Neuronal stem cell (in vitro differentiated cells): ENCODE results near the gene SP140L.

Experiments
- DNase-seq: peaks from one replicate; pipeline ENCODE4 v3.0.0-alpha.2; 2013; ENCODE audit warnings: low spot score
- H2AFZ ChIP-seq: one replicate; pipeline ENCODE4 v1.6.1; 2013; ENCODE audit warnings: mild to moderate bottlenecking, low read length, inconsistent platforms
- H2AK5ac ChIP-seq: 2 replicates; pipeline ENCODE4 v1.6.1; 2013; ENCODE audit warnings: low read depth, mild to moderate bottlenecking, inconsistent platforms, low read length, moderate library complexity, mixed read lengths
- H2BK120ac ChIP-seq: 2 replicates; pipeline ENCODE4 v1.6.1; 2013; ENCODE audit warnings: low read depth, mild to moderate bottlenecking, inconsistent platforms, low read length, moderate library complexity, mixed read lengths
- H2BK12ac ChIP-seq: one replicate; pipeline ENCODE4 v1.6.1; 2013; ENCODE audit warnings: low read length, inconsistent platforms
- H2BK15ac ChIP-seq: 2 replicates; pipeline ENCODE4 v1.6.1; 2013; ENCODE audit warnings: mild to moderate bottlenecking, low read length, inconsistent platforms, mixed read lengths
- H2BK5ac ChIP-seq: one replicate; pipeline ENCODE4 v1.6.1; 2013; ENCODE audit warnings: inconsistent platforms, mild to moderate bottlenecking, low read length, moderate library complexity
- H3K14ac ChIP-seq: one replicate; pipeline ENCODE4 v1.6.1; 2013; ENCODE audit warnings: low read length, inconsistent platforms
- H3K18ac ChIP-seq: 2 replicates; pipeline ENCODE4 v1.6.1; 2013; ENCODE audit warnings: low read length, inconsistent platforms
- H3K23ac ChIP-seq: 2 replicates; pipeline ENCODE4 v1.6.1; 2013; ENCODE audit warnings: low read depth, mild to moderate bottlenecking, mixed read lengths, low read length, inconsistent platforms; ENCODE audit not compliant: poor library complexity
- H3K27ac ChIP-seq: replicated peaks from 3 replicates; pipeline ENCODE4 v1.5.1; 2013; ENCODE audit warnings: low read length, inconsistent platforms
- H3K27me3 ChIP-seq, 3 experiments: 2 replicates each; pipeline ENCODE4 v1.6.1; 2013; ENCODE audit warnings: low read length in 3 of 3, mild to moderate bottlenecking in 2 of 3, inconsistent platforms in 1 of 3, low read depth in 1 of 3, mixed read lengths in 1 of 3, moderate library complexity in 1 of 3; ENCODE audit not compliant: control insufficient read depth in 3 of 3, insufficient read depth in 3 of 3
- H3K36me3 ChIP-seq, 2 donors: replicated peaks in 1 of 2; 2 replicates each; pipeline ENCODE4 v1.6.1; 2013; ENCODE audit warnings: low read length in 2 of 2; ENCODE audit not compliant: control insufficient read depth in 2 of 2, insufficient read depth in 2 of 2
- H3K4ac ChIP-seq: 2 replicates; pipeline ENCODE4 v1.6.1; 2013; ENCODE audit warnings: inconsistent platforms, mild to moderate bottlenecking, low read length, moderate library complexity
- H3K4me1 ChIP-seq, 2 donors: 1 replicate in 1 of 2; 2 replicates in 1 of 2; pipeline ENCODE4 v1.6.1; 2013; ENCODE audit warnings: low read length in 2 of 2, low read depth in 1 of 2; ENCODE audit not compliant: control insufficient read depth in 2 of 2, insufficient read depth in 1 of 2
- H3K4me2 ChIP-seq: one replicate; pipeline ENCODE4 v1.6.1; 2013; ENCODE audit warnings: mild to moderate bottlenecking, low read length, inconsistent platforms; ENCODE audit not compliant: insufficient read depth, poor library complexity, severe bottlenecking
- H3K4me3 ChIP-seq, 2 donors: 2 replicates each; pipeline ENCODE4 v1.5.1; 2013; ENCODE audit warnings: low read length in 2 of 2, mild to moderate bottlenecking in 2 of 2, inconsistent platforms in 1 of 2, moderate library complexity in 1 of 2
- H3K79me1 ChIP-seq: one replicate; pipeline ENCODE4 v1.6.1; 2013; ENCODE audit warnings: low read depth, mild to moderate bottlenecking, inconsistent platforms, low read length, moderate library complexity
- H3K9ac ChIP-seq: one replicate; pipeline ENCODE4 v1.6.1; 2013; ENCODE audit warnings: mild to moderate bottlenecking, low read depth, low read length, inconsistent platforms; ENCODE audit not compliant: poor library complexity
- H3K9me3 ChIP-seq, 2 donors: replicated peaks in 1 of 2; 2 replicates each; pipeline versions ENCODE3 to v1.6.1; 2013; ENCODE audit warnings: low read length in 2 of 2, mild to moderate bottlenecking in 2 of 2, inconsistent platforms in 1 of 2, low read depth in 1 of 2, mixed read lengths in 1 of 2, moderate library complexity in 1 of 2; ENCODE audit not compliant: control insufficient read depth in 2 of 2, insufficient read depth in 1 of 2
- H4K8ac ChIP-seq: one replicate; pipeline ENCODE4 v1.6.1; 2013; ENCODE audit warnings: low read depth, mild to moderate bottlenecking, inconsistent platforms, low read length, moderate library complexity
- H4K91ac ChIP-seq: one replicate; pipeline ENCODE4 v1.6.1; 2013; ENCODE audit warnings: low read length, low read depth, mild to moderate bottlenecking, inconsistent platforms; ENCODE audit not compliant: poor library complexity
- WGBS, 2 donors: extraction: QIAGEN DNeasy Blood & Tissue Kit; methylation state at CpG; one replicate each; pipeline ENCODE4 v1.1.7; 2013; ENCODE audit warnings: missing lambda C conversion rate in 2 of 2, mixed read lengths in 1 of 2; ENCODE audit not compliant: insufficient read length in 2 of 2, insufficient replicate concordance in 1 of 2; ENCODE audit errors: extremely low coverage in 2 of 2; 5-methylcytosine and 5-hydroxymethylcytosine counted together

Gene SP140L

DNA sequence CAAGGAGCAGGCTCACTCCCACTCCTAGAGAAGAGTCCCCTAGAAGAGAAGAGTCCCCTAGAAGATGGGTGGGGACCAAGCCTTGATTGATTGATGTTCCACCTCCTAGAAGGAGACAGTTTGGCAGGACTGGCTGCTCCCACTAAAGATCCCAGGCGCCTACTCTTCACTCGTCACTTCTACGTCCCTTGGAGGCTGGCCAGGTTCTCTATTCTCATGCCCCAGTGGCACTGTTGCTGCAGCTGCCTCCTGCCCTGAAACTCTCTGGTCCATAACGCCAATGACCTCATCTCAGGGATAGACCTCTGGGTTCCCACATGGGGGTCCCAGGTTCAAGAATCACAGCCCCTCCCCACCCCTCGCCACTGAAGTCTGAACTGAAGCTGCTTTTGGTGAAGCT lies 2.5 kb upstream of the SP140L start:
- H3K23ac ChIP-seq = no peak overlapping the region
- H3K36me3 ChIP-seq = no peaks in the 10 kb centered on the region
- no peak overlapping the region for H2AFZ ChIP-seq
- WGBS, 2 donors = no CpG with 5 or more reads among the region's 5 CpGs
- no peak overlapping the region for H2BK120ac ChIP-seq
- H3K4me2 ChIP-seq = no peak overlapping the region
- no peak overlapping the region for H3K14ac ChIP-seq
- H3K9ac ChIP-seq = no peak overlapping the region
- H3K79me1 ChIP-seq = no peaks in the 10 kb centered on the region
- H2BK12ac ChIP-seq = no peak overlapping the region
- H4K8ac ChIP-seq = no peak overlapping the region
- H3K18ac ChIP-seq = no peak overlapping the region
- no peak overlapping the region for H2BK5ac ChIP-seq
- no peak overlapping the region for H3K4me3 ChIP-seq
- peaks cover 9 to 12% of the 10 kb centered on the region in 2 donors for H3K9me3 ChIP-seq
- H3K4ac ChIP-seq = no peak overlapping the region
- no peak overlapping the region for H4K91ac ChIP-seq
- H3K27me3 ChIP-seq = no peaks in the 10 kb centered on the region
- H3K4me1 ChIP-seq = no peaks in the 10 kb centered on the region
- H3K27ac ChIP-seq = no peak overlapping the region
- H2BK15ac ChIP-seq = no peak overlapping the region
- H2AK5ac ChIP-seq = no peak overlapping the region
- DNase-seq = no peak

GRCh38 chr2:230325316-230326243 lies 1.4 kb upstream of the SP140L start:
- H3K36me3 ChIP-seq = no peaks in the 10 kb centered on the region
- H3K9me3 ChIP-seq = peaks cover 9 to 12% of the 10 kb centered on the region in 2 donors
- H3K27me3 ChIP-seq = no peaks in the 10 kb centered on the region
- H2BK12ac ChIP-seq = no peak overlapping the region
- no peak overlapping the region for H2BK15ac ChIP-seq
- peak overlapping the region; percentile 93 for H2AFZ ChIP-seq
- H2BK120ac ChIP-seq = no peak overlapping the region
- no peak overlapping the region for H3K18ac ChIP-seq
- H3K27ac ChIP-seq = no peak overlapping the region
- H4K8ac ChIP-seq = no peak overlapping the region
- H3K4ac ChIP-seq = no peak overlapping the region
- H3K79me1 ChIP-seq = no peaks in the 10 kb centered on the region
- no peak overlapping the region for H3K23ac ChIP-seq
- no peaks in the 10 kb centered on the region for H3K4me1 ChIP-seq
- no peak overlapping the region for H3K9ac ChIP-seq
- no peak overlapping the region for H4K91ac ChIP-seq
- H3K4me2 ChIP-seq = no peak overlapping the region
- no peak overlapping the region for H3K14ac ChIP-seq
- H2BK5ac ChIP-seq = no peak overlapping the region
- DNase-seq = no peak
- no peak overlapping the region for H2AK5ac ChIP-seq
- WGBS, 2 donors = no CpG with 5 or more reads among the region's 9 CpGs
- no peak overlapping the region for H3K4me3 ChIP-seq

DNA sequence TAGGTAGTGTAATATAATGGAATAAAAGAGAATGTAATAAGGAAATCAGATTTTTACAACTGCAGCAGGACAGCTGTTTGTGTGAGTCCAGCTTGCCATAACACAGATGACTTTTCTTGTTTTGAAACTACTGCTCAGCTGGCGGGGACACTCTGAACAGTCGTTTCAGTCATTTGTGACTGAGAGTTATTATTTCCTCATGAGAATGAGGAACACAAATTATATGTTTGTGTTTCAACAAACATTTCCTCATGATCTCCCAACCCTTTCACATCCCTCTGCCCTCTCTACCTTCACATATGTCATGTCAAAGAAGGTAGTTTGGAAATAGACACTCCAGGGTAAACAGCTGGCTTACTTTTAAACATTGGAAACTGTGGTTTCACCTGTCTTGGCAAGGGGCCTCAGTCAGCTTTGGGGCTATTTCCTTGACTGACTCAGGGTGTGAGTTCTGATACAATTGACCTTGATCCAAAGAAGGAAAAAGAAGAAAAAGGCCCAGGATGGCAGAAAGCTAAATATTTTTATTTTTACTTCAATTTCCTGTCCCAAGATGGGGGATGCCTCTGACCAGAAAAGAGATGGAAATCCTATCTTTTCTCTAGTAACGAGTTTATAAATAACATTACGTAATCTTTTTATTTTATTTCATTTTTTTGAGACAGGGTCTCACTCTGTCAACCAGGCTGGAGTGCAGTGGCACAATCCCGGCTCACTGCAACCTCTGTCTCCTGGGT lies 593 bp downstream of the SP140L start:
- H3K4me2 ChIP-seq = no peak overlapping the region
- H2AK5ac ChIP-seq = no peak overlapping the region
- H3K27ac ChIP-seq = no peak overlapping the region
- H2BK5ac ChIP-seq = no peak overlapping the region
- H3K36me3 ChIP-seq = no peaks in the 10 kb centered on the region
- H4K8ac ChIP-seq = no peak overlapping the region
- no peak overlapping the region for H3K23ac ChIP-seq
- no peak for DNase-seq
- H3K9ac ChIP-seq = no peak overlapping the region
- no peak overlapping the region for H3K4ac ChIP-seq
- peaks cover 0 to 2% of the 10 kb centered on the region in 2 donors for H3K4me1 ChIP-seq
- H3K79me1 ChIP-seq = no peaks in the 10 kb centered on the region
- no peak overlapping the region for H4K91ac ChIP-seq
- H3K9me3 ChIP-seq = peaks cover 9% of the 10 kb centered on the region in 2 donors
- no peak overlapping the region for H2BK120ac ChIP-seq
- H2BK15ac ChIP-seq = no peak overlapping the region
- WGBS, 2 donors = no CpG with 5 or more reads among the region's 5 CpGs
- no peaks in the 10 kb centered on the region for H3K27me3 ChIP-seq
- peak overlapping the region; percentile 93 for H2AFZ ChIP-seq
- H3K14ac ChIP-seq = no peak overlapping the region
- no peak overlapping the region for H3K18ac ChIP-seq
- no peak overlapping the region for H2BK12ac ChIP-seq
- H3K4me3 ChIP-seq = peak overlapping the region in 1 of 2 donors; percentile 46

DNA sequence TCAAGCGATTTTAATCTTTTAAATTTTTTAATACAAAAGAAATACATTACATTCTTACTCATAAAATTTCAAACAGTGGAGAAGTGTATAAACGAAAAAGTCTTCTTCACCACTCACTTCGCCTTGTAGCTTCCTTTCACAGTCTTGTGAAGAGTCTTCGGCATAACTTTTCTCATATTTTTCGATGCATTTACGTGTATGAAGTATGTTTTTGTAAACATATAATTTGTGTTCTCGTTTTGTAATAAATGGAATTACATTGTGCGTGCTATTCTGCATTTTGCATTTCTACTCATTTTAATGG lies 1.1 kb downstream of the SP140L start:
- no peak overlapping the region for H3K27ac ChIP-seq
- no peak overlapping the region for H2BK12ac ChIP-seq
- no peak overlapping the region for H4K91ac ChIP-seq
- H2BK120ac ChIP-seq = no peak overlapping the region
- H3K4me2 ChIP-seq = no peak overlapping the region
- no peak for DNase-seq
- no peak overlapping the region for H3K14ac ChIP-seq
- H3K23ac ChIP-seq = no peak overlapping the region
- H3K4me3 ChIP-seq = no peak overlapping the region
- no peak overlapping the region for H2AK5ac ChIP-seq
- H3K4ac ChIP-seq = no peak overlapping the region
- peaks cover 0 to 2% of the 10 kb centered on the region in 2 donors for H3K4me1 ChIP-seq
- H2AFZ ChIP-seq = no peak overlapping the region
- no peak overlapping the region for H3K9ac ChIP-seq
- WGBS, 2 donors = no CpG with 5 or more reads among the region's 8 CpGs
- no peaks in the 10 kb centered on the region for H3K36me3 ChIP-seq
- H3K27me3 ChIP-seq = no peaks in the 10 kb centered on the region
- peaks cover 5 to 6% of the 10 kb centered on the region in 2 donors for H3K9me3 ChIP-seq
- no peak overlapping the region for H3K18ac ChIP-seq
- no peak overlapping the region for H4K8ac ChIP-seq
- no peaks in the 10 kb centered on the region for H3K79me1 ChIP-seq
- no peak overlapping the region for H2BK5ac ChIP-seq
- no peak overlapping the region for H2BK15ac ChIP-seq
